Urothelium cell line (cell line): ENCODE measurements around the gene TNIK.
"Not testable (repeated sequence)": the region's sequence is repeated elsewhere in the genome, so short reads cannot be mapped to it uniquely, and the experiment has no call there.

Experiments
- DNase-seq: peaks from one replicate; pipeline ENCODE4 v3.0.0; 2011; ENCODE audit warnings: low spot score, mixed read lengths
- FAIRE-seq: peaks from 2 replicates; lab custom pipeline; 2011; peaks lifted over from hg19 to GRCh38; lab: Jason Lieb, UNC

Gene TNIK

DNA sequence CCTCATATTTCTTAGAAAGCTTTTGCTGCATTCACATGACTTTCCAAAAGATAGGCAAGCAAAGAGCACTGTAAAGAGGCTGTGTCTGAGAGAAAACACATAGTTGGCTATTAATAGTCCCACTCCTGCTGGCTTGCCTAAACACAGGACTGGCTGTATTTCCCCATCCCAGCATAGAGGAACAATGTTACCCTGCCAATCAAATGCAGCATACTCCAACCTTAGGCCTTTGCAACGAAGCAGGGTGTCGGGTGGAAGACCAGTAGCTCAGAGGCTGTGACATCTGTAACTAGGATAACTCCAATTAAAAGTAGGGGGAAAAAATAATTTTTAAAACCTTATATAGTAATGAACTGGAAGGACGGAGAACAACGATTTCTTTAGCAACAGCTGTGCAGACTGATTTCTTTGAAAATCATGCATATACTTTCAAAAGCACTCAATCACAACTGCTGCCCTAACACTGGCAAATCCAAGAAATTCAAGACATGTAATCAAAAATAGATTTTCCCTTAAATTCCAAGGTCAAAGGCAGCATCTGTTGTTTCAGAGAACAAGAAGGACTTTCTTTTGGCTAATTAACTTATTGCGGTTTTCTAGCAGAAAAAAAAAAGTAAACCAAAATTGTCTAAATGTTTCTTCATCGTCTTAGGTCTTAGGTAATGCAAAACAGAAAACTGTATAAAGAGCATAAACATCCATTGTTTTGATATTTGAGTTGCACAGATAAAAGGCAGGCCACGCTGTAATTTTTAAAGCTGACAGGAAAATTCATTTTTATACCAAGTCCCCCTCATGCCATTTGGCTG lies 139.3 kb downstream of the TNIK start:
- DNase-seq (no peak), FAIRE-seq (no peak)

DNA sequence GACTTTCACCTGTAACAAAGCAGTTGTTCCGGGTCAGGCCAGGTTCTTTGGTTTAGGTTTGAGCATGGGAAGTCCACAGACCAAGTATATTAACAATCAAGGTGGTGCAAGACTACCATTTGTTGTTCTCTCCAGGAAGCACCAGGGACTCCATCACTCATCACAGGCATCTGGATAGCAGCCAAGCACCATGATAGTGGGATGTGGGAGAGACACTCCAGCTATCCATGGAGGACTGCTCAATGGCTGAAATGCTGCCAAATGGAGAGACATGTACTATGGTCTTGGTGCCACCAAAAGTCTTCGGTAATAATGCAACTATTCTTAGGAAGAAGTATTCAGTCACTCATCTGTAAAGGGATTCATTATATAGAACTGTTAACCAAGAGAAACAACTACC lies 143.0 kb downstream of the TNIK start:
- no peak for DNase-seq
- FAIRE-seq = no peak

DNA sequence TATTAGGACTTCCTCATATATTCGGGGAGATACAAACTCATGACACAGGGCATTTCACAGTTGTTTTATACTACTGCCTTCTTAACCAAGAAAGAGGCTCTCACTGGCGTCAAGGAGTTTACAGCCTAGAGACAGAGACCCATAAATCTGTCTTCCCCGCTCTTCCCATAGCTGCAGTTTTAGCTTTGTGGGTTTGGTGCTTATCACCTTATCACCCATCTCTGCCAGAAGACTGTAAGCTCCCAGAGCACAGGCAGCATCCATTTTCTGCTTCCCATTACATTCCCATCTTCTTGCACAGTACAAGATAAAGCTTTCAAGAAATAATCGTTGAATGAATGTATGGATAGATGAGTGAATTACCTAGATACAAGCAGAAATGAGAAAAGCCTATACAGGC lies 144.3 kb downstream of the TNIK start:
- DNase-seq = no peak
- no peak for FAIRE-seq

DNA sequence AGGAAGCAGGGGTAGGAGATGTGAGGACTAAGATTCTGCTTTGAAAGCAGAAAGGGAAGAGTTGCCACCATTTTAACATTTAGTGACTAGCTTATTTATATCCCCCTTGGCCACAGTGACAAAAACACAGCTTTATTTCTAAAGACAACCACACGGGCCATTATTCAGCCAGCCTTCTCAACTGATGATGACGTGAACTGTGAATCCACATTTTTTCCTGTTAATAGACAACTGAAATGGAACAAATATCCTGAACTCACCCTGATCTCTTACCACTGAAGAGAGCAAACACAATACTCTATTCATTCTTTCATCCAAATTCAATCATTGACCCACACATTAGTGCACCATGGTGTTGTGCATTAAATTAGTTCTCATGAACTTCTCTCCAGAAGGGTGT lies 145.1 kb downstream of the TNIK start:
- FAIRE-seq (no peak), DNase-seq (no peak)

DNA sequence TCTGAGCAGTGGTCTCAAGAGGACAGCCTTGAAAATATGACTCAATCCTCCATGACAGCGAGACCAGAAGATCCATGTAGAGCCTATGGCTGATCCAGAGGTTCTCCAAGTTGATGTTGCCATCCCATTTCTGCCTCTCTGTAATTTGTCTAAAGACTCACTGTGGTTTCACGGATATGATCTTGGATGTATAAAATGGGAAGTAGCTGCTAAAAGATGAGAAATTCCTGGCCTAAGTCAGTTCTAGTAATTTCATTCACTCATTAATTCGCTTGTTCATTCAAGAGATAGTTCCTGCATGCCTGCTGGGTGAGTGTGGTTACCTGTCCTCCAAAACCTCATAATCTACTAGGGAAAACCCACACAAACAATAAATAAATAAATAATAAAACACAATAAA lies 145.9 kb downstream of the TNIK start:
- FAIRE-seq (no peak), DNase-seq (no peak)

DNA sequence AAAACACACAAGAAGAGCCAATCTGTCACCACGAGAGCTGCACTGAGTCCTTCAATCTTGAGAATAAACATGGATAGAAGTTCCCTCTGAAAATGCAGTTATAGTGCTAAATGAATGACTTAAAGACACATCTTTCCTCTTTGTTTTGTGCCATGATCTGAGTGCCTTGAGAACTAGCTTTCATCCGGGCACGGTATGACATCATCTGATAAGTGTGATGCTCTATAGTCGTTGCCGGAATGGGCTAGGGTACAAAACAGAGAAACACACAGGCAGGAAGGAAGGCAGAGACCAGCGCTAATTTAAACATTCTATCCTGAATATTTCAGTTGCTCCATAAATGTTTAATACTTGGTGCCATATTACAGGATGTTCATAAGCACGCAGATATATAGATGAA lies 146.5 kb downstream of the TNIK start:
- no peak for DNase-seq
- no peak for FAIRE-seq

DNA sequence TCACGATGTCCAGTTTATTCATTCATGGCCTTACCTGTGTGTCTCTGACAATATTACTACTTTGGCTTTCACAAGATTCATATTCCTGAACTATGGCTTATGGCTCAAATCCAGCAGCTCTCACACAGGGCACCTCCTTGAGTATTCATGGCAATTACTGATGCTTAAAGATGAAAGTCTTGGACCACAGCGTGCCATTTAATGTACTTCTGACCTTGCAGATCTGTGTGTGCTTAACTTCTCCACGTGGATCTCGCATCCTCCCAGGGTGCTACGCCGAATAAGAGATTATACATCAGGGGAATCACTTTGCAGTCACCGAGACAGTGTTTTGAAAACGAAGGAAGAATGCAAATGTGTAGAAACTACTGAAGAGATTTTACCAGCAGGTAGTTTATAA lies 147.5 kb downstream of the TNIK start:
- no peak for FAIRE-seq

DNA sequence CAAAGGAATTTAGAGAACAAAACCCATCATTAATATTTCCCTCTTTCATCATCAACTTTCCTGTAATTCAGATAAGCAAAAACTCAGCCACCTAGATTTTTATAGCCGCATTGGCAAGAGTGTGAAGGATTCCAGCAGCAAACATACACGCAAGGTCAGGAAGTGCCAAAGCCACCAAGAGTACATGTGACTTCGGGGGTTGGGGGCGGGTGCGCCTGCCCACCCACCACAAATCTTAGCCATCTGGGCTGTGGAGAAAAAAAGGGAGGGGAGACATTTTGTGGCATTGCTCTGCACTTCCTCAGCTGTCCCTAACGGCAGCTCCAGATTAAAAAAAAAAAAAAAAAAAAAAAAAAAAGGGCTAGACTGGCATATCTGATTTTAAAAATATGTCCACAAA lies 148.4 kb downstream of the TNIK start:
- FAIRE-seq = no peak
- no peak for DNase-seq

More for the DNA sequence above, 147.5 kb downstream of the TNIK start:
- DNase-seq = no peak

DNA sequence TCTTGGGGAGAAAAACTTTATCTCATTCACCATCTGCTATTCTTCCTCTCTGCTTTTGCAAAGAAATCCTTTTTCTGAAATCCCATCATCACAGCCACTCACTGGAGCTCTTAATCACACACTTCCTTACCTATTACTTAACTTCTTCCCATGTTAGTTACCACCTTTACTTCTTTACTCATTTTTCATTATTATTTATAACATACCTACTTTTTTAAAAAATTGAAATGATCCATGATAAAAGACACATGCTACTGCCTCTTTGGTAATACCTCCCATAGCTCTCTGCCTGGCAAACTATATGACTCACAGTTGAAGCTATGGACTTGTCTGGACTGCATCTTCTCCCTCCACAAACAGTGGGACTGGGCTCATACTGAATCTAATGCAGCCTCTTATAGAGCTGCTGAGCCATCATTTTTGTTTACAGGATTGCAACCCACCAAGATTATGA lies 150.3 kb downstream of the TNIK start:
- no peak for FAIRE-seq

DNA sequence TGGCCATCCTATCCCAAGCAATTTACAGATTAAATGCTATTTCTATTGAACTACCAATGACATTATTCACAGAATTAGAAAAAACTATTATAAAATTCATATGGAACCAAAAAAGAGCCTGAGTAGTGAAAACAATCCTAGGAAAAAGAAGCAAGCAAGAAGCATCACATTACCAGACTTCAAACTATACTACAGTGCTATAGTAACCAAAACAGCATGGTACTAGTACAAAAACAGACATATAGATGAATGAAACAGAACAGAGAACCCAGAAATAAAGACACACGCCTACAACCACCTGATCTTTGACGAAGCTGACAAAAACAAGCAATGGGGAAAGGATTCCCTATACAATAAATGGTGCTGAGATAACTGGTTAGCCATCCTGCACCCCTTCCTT lies 152.2 kb downstream of the TNIK start:
- DNase-seq (no peak), FAIRE-seq (no peak)

More for the DNA sequence above, 150.3 kb downstream of the TNIK start:
- peak; percentile 26 for DNase-seq

DNA sequence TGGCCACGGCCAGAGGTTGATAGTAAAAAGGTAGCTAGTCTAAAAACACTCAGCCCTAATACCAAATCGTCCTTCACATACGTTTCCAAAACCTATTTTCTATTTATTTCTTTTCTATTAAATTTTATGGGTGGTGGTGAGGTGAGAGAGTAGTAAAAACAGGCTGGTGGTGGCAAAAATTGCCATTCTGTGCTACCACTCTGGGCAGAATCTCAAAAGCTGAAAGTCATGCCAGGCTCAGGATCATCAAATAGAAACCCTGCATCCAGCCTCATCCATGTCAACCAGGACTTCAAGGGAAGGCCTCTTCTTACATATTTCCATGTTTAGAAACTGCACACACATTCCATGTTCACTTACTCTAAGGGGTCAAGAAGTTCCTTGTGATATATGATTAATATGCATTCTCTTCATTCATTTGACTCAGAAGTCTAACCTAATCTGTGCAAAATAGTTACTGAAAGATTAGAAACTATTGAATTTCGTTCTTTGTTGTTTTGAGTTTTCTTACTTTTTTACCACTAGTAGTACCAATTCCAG lies 153.1 kb downstream of the TNIK start:
- DNase-seq (no peak), FAIRE-seq (no peak)

DNA sequence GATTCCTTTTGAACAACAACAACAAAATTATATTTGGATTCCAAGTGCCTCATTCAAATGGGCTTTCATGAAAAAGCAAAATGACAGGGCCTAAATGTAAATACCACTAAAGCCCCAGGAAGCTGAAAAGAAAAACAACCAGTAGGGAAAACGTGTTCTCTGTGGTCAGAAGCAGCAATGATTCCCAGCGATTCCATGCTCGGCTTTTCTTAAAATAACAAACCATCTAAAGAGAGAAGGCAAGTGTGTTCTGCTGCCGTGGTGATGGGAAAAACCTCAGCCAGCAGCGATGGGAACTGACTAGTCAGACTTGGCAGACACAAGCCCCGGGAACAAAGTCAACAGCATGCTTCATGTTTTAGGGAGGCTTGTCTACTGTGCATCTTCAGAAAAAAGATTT lies 153.6 kb downstream of the TNIK start:
- FAIRE-seq = no peak
- DNase-seq = peak; percentile 23

DNA sequence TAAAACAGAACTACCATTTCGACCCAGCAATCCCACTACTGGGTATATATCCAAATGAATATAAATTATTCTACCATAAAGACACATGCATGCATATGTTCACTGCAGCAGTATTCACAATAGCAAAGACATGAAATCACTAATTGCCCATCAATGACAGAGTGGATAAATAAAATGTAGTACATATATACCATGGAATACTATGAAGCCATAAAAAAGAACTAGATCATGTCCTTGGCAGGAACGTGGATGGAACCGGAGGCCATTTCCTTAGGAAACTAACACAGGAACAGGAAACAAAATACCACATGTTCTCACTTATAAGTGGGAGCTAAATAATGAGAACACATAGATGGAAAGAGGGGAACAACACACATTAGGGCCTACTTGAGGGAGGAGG lies 154.4 kb downstream of the TNIK start:
- FAIRE-seq, DNase-seq: not testable (repeated sequence)

DNA sequence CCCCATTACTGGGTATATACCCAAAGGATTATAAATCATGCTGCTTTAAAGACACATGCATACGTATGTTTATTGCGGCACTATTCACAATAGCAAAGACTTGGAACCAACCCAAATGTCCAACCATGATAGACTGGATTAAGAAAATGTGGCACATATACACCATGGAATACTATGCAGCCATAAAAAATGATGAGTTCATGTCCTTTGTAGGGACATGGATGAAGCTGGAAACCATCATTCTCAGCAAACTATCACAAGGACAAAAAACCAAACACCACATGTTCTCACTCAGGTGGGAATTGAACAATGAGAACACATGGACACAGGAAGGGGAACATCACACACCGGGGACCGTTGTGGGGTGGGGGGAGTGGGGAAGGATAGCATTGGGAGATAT lies 155.7 kb downstream of the TNIK start:
- FAIRE-seq, DNase-seq: not testable (repeated sequence)

DNA sequence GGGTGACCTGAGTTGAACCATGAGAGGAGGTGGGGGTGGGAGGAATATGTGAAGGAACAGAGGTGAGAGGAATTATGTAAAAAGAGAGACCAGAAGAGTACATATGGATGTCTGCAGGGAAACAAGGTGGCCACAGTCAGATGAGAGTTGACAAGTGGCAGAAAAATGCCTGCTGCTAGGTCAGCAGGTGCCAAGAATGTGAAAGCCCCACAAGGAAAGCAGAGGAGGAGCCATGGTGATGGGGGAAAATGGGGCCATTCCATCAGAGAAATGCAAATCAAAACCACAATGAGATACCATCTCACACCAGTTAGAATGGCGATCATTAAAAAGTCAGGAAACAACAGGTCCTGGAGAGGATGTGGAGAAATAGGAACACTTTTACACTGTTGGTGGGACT lies 156.2 kb downstream of the TNIK start:
- FAIRE-seq, DNase-seq: not testable (repeated sequence)

DNA sequence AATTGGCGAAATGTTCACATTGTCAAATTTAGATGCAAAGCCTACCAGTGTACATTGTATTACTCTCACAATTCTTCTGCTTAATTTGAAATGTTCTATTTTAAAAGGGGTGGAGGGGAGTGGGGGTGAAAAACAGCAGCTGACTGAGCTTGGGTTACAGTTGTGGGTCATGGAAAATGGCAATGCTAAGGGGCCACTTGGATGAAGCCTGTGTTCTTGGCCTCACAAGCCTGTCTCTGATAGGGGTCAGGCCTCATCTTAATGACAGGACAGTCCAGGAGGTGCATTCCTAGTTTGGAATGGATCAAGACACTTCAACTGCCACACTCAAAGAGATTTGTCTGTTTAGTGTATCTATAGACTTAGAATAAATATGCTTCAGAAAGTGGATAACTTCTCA lies 158.2 kb downstream of the TNIK start:
- FAIRE-seq = no peak
- DNase-seq = no peak

DNA sequence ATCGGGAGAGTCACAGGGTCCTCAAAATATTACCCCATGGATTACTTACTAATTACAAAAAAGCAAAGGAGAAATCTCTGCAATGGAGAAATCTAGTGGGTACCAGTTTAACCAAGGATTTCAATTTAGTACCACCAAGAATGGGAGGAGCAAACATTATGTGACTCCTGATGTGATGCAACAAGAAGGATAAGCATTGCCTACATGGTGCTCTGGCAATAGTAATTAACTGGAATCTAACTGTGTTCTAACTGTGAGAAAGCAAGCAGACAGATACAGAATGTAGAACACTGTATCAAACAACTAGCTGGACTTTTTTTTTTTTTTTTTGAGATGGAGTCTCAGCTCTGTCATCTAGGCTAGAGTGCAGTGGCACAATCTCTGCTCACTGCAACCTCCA lies 159.2 kb downstream of the TNIK start:
- no peak for FAIRE-seq
- DNase-seq = no peak

DNA sequence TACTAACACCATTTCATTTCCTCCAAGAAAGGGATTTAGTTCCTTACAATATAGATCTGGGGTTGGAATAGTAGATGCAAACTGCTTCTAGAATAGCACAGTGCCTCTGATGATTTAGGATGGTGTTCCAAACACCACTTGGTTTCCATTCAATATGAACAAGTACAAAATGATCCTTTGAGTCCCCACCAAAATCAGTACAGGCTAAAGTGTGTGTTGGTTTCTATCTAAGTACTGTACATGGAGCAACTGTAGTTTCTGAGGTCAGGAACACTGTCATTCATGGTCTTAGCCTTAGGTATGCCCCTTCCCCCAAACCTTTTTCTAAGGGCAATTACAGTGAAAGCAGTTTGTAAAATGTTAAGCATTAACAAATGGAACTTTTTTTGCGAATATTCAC lies 162.3 kb downstream of the TNIK start:
- no peak for FAIRE-seq
- DNase-seq = no peak

DNA sequence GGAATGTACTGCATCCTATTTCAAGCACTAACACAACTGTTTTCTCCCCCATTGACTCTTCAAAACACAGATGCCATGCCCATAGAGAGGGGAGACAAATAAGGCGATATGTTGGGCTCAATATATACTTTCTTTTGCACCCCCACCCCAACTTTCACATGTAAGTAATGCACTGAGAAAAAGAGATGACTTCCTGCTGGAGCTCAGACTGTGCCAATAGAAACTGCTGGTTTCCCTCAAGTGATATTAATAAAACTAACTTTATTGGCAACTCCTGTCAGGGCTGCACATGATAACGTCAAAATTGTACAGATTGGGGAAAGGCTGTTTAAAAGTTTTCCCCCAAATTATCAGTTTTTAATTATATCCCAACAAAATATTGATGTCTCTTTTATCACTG lies 163.0 kb downstream of the TNIK start:
- DNase-seq (no peak), FAIRE-seq (no peak)

DNA sequence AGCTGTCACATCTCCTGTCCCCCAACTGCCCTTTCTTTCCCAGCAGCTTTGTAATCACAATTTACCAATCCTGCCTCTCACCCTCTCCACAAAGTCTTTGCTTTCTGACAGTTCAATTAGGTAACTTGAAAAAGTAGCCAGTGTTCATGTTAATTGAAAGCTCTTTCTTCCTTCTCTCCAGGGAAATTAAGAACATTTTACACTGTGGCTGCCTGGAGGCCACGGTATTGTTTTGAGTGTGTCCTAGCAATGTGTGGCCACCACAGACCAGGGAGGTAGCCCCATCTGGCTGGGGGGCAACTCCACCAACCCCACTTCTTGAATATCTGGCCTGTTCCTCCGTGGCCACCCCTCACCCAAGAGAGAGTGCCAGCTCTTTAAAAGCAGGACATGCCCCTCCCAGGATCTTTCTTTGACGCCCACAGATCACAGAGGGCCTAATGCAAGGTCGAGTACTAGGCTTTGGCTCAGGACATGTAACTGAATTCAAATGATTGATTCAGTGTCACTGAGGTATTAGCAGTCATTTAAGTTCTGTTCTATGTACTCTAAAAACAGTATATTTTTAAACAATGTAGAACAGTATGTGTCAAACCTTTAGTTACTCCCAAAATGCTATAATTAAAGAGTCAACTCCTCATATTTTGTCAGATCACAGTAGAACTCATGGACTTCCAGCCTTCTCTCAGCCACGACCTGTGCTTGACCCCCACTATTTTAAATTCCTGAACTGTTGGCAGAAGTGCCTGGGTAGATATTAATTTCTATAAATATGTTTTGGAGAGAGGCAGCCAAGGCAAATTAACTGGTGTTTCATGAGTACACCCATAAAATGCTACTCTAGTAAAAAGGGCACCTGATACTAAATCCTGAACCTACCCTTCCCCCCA lies 164.5 kb downstream of the TNIK start:
- no peak for FAIRE-seq
- no peak for DNase-seq

DNA sequence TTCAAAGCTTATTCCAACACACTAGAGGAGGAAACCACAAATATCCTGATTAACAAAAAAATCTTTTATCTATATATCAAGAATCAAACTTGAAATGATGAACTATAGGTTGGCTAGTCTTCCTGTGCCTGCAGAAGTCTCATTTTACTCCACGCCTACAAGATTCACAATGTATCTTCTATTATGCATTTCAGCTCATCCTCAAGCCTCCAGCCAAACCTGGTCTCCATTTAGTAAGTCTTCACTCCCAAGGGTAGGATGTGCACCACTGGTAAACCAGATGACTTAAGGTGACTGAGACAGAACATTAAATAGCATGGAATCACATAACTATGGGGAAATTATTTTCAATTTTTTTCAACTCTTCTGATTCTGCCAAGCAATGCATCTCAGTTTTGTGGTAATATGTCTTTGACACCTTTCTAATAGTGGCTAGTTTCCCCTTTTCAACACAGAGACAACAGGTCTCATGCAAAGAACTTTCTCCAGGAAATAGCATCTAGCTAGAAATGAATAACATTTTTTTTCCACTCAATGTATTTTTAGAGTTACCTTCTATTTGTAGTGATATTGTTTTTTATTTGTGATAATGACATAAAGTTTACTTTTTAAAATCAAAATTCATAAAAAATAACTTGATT lies 166.9 kb downstream of the TNIK start:
- no peak for DNase-seq
- FAIRE-seq = no peak
